Esophagus squamous epithelium (tissue), 5 donors: ENCODE results near the gene BCL2. TPM values are rescaled to one million over a fixed set of nuclear protein-coding genes. Genes with fewer than 3 reads are reported as not detected.

Experiments used
- DNase-seq: peaks from one replicate; lab custom pipeline; 2025; lab: John Stamatoyannopoulos, UW
- H3K27ac ChIP-seq, 4 donors: fragments of 200-600 bp; sonication (generic); one replicate each; pipeline ENCODE4 v1.5.1; 2016 to 2019; ENCODE audit warnings: mild to moderate bottlenecking in 1 of 4
- H3K27me3 ChIP-seq, 4 donors: fragments of 200-600 bp; sonication (generic); 1 replicate in 3 of 4; 2 replicates in 1 of 4; pipeline versions ENCODE4 v1.5.1 to v1.6.0; 2017 to 2021; ENCODE audit warnings: antibody characterized with exemption in 1 of 4
- H3K36me3 ChIP-seq, 3 donors: fragments of 200-600 bp; sonication (generic); one replicate each; pipeline ENCODE4 v1.5.1; 2016 to 2019
- H3K4me1 ChIP-seq, 3 donors: fragments of 200-600 bp; sonication (generic); one replicate each; pipeline ENCODE4 v1.5.1; 2017 to 2019
- H3K4me3 ChIP-seq, 4 donors: fragments of 200-600 bp; sonication (generic); 1 replicate in 3 of 4; 2 replicates in 1 of 4; pipeline ENCODE4 v1.5.1; 2016 to 2019; ENCODE audit warnings: mild to moderate bottlenecking in 2 of 4, moderate library complexity in 1 of 4
- H3K9me3 ChIP-seq, 3 donors: fragments of 200-600 bp; sonication (generic); one replicate each; pipeline ENCODE4 v1.5.1; 2016 to 2019
- POLR2A ChIP-seq, 4 donors: fragments of 450-650 bp; IDR thresholded peaks; one replicate each; pipeline ENCODE4 v1.6.1; 2017; ENCODE audit warnings: antibody characterized with exemption in 4 of 4, mild to moderate bottlenecking in 4 of 4, moderate library complexity in 3 of 4
- WGBS, 2 donors: methylation state at CpG; one replicate each; pipeline ENCODE4 v1.1.5; 2018; 5-methylcytosine and 5-hydroxymethylcytosine counted together
- intact Hi-C: fragments of 100-400 bp; cut with DNase I; formaldehyde crosslinking; loops from one replicate; pipeline ENCODE4 v1.15.0; 2022
- total RNA-seq, 4 donors: library from RNA; depleted of rRNA; stranded (reverse); fragments of >200 nt; gene quantifications; one replicate each; pipeline ENCODE4 v1.1.0, GENCODE V29; 2016
- TF ChIP-seq, protein P1 (sequence below), 6 experiments: fragments of 450-650 bp in 4 of 6; fragments of 200-600 bp in 2 of 6; sonication (generic) in 2 of 6; IDR thresholded peaks; one replicate each; pipeline ENCODE4 v1.5.1; 2016 to 2019; ENCODE audit warnings: antibody characterized with exemption in 6 of 6, mild to moderate bottlenecking in 4 of 6, moderate library complexity in 4 of 6
- donor health status: DM: yes; HTN: yes; CAD: no.

BCL2 gene
- total RNA-seq, 4 donors from 2014 or later: 3.1 to 17.4 (median 4.2) TPM

DNA sequence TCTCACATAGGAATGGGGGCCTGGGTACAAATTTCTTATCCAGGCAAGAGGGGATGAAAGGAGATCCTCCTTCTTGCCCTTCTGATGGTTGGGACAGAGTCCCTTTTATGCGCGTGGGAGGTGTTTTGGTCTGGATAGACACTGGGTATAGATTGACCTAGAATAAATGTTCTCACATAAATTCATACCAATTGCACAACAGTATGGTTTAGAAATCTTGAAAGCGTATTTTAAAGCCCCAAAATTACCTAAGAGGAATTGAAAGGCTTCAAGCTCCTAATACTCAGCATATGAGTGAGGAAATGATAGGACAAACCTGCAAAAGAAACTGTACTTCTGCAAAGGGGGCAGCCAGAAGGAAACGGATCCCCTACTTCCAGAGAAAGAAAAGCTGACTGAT lies 2.6 kb upstream of the BCL2 start:
- no peaks in the 10 kb centered on the region for H3K9me3 ChIP-seq
- WGBS, 2 donors: 72 to 76% methylated on average over 4 of the region's 4 CpGs
- no peak overlapping the region for H3K4me3 ChIP-seq
- no peaks in the 10 kb centered on the region for H3K36me3 ChIP-seq
- no peak for DNase-seq
- no peak for TF ChIP-seq POLR2A (IDR thresholded peaks at IDR 0.05)
- TF ChIP-seq, protein P1, sequence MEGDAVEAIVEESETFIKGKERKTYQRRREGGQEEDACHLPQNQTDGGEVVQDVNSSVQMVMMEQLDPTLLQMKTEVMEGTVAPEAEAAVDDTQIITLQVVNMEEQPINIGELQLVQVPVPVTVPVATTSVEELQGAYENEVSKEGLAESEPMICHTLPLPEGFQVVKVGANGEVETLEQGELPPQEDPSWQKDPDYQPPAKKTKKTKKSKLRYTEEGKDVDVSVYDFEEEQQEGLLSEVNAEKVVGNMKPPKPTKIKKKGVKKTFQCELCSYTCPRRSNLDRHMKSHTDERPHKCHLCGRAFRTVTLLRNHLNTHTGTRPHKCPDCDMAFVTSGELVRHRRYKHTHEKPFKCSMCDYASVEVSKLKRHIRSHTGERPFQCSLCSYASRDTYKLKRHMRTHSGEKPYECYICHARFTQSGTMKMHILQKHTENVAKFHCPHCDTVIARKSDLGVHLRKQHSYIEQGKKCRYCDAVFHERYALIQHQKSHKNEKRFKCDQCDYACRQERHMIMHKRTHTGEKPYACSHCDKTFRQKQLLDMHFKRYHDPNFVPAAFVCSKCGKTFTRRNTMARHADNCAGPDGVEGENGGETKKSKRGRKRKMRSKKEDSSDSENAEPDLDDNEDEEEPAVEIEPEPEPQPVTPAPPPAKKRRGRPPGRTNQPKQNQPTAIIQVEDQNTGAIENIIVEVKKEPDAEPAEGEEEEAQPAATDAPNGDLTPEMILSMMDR (IDR thresholded peaks at IDR 0.05): no peak
- peak overlapping the region in 3 of 4 donors; percentile 48 to 62 (median 49) for H3K27ac ChIP-seq
- H3K27me3 ChIP-seq: no peaks in the 10 kb centered on the region
- intact Hi-C loops: loop anchor here (5.0 kb wide), 2 partner anchors 190 to 305 kb away; no protein-coding TSS in a partner anchor
- peaks cover 11 to 43% (median 11%) of the 10 kb centered on the region in 3 donors for H3K4me1 ChIP-seq

DNA sequence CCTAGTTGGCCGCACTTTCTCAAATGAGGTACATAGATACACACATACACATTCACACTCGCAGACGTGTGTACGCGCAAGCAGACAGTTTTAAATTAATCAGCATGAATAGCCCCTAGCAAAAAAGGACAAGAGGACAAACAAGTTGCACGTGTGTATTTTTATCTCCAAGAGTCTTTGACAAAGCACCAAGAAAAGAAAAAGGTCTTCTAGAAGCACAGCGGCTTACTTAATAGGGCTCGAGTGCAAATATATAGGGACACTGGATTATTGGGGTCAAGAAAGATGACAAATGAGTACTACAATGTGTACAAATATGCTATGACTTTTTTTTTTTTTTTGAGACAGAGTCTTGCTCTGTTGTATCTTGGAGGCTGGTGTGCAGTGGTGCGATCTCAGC lies 1.7 kb upstream of the BCL2 start:
- H3K9me3 ChIP-seq: no peaks in the 10 kb centered on the region
- no peak for TF ChIP-seq POLR2A (IDR thresholded peaks at IDR 0.05)
- TF ChIP-seq, protein P1 (IDR thresholded peaks at IDR 0.05): no peak
- no peaks in the 10 kb centered on the region for H3K27me3 ChIP-seq
- peak overlapping the region; percentile 78 to 90 (median 86) for H3K27ac ChIP-seq
- 58 to 70% methylated on average over 9 of the region's 9 CpGs for WGBS, 2 donors
- peak overlapping the region in 1 of 4 donors; percentile 71 for H3K4me3 ChIP-seq
- DNase-seq: no peak
- H3K36me3 ChIP-seq: no peaks in the 10 kb centered on the region
- intact Hi-C loops: loop anchor here (5.0 kb wide), 2 partner anchors 189 to 304 kb away; no protein-coding TSS in a partner anchor
- peaks cover 11 to 46% (median 11%) of the 10 kb centered on the region in 3 donors for H3K4me1 ChIP-seq

DNA sequence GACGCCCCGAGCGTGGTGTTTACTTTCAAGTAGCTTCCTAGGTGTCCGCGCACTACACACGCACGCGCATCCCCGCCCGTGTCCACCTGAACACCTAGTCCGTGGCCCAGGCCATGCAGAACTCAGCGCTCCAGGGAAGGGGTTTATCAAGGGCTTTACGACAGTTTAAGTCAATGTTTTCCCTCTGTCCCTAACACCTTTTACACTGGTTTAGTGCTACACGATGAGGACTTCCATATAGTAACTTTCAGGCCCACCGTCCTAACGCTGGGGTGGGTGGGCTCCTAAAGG lies 1.4 kb upstream of the BCL2 start:
- peak overlapping the region; percentile 59 to 75 (median 72) for H3K4me3 ChIP-seq
- no peaks in the 10 kb centered on the region for H3K36me3 ChIP-seq
- no peaks in the 10 kb centered on the region for H3K27me3 ChIP-seq
- H3K27ac ChIP-seq: peak overlapping the region; percentile 78 to 90 (median 86)
- no peak for TF ChIP-seq POLR2A (IDR thresholded peaks at IDR 0.05)
- TF ChIP-seq, protein P1 (IDR thresholded peaks at IDR 0.05): no peak
- peaks cover 11 to 46% (median 11%) of the 10 kb centered on the region in 3 donors for H3K4me1 ChIP-seq
- intact Hi-C loops: loop anchor here (5.0 kb wide), 2 partner anchors 189 to 304 kb away; no protein-coding TSS in a partner anchor
- H3K9me3 ChIP-seq: no peaks in the 10 kb centered on the region
- peak; percentile 17 for DNase-seq
- WGBS, 2 donors: 36 to 55% methylated on average over 11 to 16 of the region's 16 CpGs

DNA sequence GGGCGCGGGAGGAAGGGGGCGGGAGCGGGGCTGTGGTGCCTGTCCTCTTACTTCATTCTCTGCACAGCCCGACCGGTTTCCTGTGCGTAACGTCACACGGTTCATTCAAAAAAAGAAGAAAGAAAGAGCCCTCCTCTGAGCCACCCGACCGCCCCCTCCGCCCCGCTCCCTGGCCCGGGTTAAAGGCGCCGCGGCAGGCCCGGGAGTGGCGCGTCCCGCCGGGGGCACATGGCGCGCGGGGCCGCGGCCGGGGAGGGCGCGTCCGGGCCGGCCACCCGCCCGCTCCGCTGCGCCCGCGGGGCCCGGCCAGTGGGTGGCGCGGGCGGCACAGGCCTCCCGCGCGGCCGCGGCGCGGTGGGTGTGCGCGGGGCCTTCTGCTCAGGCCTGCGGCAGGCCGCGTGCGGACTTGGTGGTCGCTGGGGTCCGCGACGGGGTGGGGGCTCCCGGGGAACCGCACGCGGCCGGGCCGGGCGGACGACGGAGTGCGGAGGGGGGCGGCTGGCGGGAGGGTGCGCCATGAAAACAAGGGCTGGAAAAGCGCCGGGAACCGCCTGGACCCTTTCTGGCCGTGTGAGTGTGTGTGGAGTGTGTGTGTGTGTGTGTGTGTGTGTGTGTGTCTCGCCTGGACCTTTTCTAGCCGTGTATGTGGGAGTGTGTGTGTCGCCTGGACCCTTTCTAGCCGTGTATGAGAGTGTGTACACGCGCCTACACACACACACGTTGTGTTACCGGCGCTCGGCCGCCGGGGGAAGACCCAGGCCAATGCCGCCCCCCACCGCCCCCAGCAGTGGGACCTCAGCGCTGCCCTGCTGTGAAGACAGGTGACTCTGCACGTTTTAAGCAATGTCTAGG lies 780 bp upstream of the BCL2 start:
- 0% methylated on average over 2 to 4 of the region's 92 CpGs for WGBS, 2 donors
- peak; percentile 49 for DNase-seq
- Histone ChIP-seq H3K27me3 (no peaks in the 10 kb centered on the region), H3K9me3 (no peaks in the 10 kb centered on the region), H3K36me3 (no peaks in the 10 kb centered on the region), H3K4me3 (peak overlapping the region; percentile 59 to 75 (median 72)), H3K4me1 (peaks cover 11 to 52% (median 11%) of the 10 kb centered on the region in 3 donors), H3K27ac (peak overlapping the region; percentile 78 to 90 (median 86))
- intact Hi-C loops: loop anchor here (5.0 kb wide), 2 partner anchors 188 to 303 kb away; no protein-coding TSS in a partner anchor
- TF ChIP-seq POLR2A (IDR thresholded peaks at IDR 0.05): peak in 1 of 4 donors; percentile 13
- TF ChIP-seq, protein P1 (IDR thresholded peaks at IDR 0.05): no peak

DNA sequence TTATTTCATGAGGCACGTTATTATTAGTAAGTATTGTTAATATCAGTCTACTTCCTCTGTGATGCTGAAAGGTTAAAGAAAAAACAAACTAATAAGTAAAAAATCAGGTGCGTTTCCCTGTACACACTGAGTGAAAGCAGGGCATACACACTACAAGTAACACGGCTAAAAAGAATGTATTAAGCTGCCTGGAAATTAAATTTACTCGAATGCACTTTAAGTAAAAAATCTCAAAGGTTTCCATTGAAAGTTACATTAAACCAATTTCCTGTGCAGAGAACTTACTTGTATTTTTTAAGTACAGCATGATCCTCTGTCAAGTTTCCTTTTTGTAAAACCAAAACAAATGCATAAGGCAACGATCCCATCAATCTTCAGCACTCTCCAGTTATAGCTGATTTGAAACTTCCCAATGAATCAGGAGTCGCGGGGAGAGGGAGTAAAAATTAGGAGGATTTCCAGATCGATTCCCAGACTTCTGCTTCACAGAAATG lies 633 bp downstream of the BCL2 start:
- intact Hi-C loops: no loop called here
- WGBS, 2 donors: 0% methylated on average over 7 to 8 of the region's 8 CpGs
- Histone ChIP-seq H3K36me3 (no peaks in the 10 kb centered on the region), H3K4me3 (peak overlapping the region; percentile 59 to 75 (median 72)), H3K4me1 (peaks cover 11 to 66% (median 11%) of the 10 kb centered on the region in 3 donors), H3K27ac (peak overlapping the region; percentile 84 to 90 (median 89)), H3K9me3 (no peaks in the 10 kb centered on the region), H3K27me3 (no peaks in the 10 kb centered on the region)
- no peak for TF ChIP-seq POLR2A (IDR thresholded peaks at IDR 0.05)
- TF ChIP-seq, protein P1 (IDR thresholded peaks at IDR 0.05): no peak
- DNase-seq: no peak
